ENCODE data around the gene YPEL3.

The YPEL3 gene

GRCh38 chr16:30068750-30069610 lies 27.0 kb downstream of the YPEL3 start:
- DNase-seq (ENCODE audit: low spot score) = peak; percentile 52

GRCh38 chr16:30068333-30068732 lies 27.7 kb downstream of the YPEL3 start:
- no peak for DNase-seq (ENCODE audit: low spot score)

GRCh38 chr16:30067584-30067916 lies 28.5 kb downstream of the YPEL3 start:
- no peak for DNase-seq (ENCODE audit: low spot score)

GRCh38 chr16:30066761-30067583 lies 29.0 kb downstream of the YPEL3 start:
- DNase-seq (ENCODE audit: low spot score) = no peak

- DNase-seq (ENCODE audit: low spot score) = peak; percentile 78
Measured at GRCh38 chr16:30065943-30066760, 29.9 kb downstream of the YPEL3 start.

GRCh38 chr16:30065102-30065942 lies 30.7 kb downstream of the YPEL3 start, which contains the start of gene ALDOA:
TSS of gene ALDOA (plus strand) at chr16:30065760. CDS start at chr16:30066898, 1,138 bp downstream.
- peak; percentile 98 for DNase-seq (ENCODE audit: low spot score)

- no peak for DNase-seq (ENCODE audit: low spot score)
Measured at GRCh38 chr16:30064729-30065101, 31.3 kb downstream of the YPEL3 start.

- peak; percentile 84 for DNase-seq (ENCODE audit: low spot score)
Measured at GRCh38 chr16:30063893-30064728, 31.9 kb downstream of the YPEL3 start.

GRCh38 chr16:30063278-30063892 lies 32.6 kb downstream of the YPEL3 start:
- no peak for DNase-seq (ENCODE audit: low spot score)

- no peak for DNase-seq (ENCODE audit: low spot score)
Measured at GRCh38 chr16:30060836-30061554, 35.0 kb downstream of the YPEL3 start.

- no peak for DNase-seq (ENCODE audit: low spot score)
Measured at GRCh38 chr16:30060346-30060745, 35.7 kb downstream of the YPEL3 start.

GRCh38 chr16:30054959-30055553 lies 41.0 kb downstream of the YPEL3 start:
- no peak for DNase-seq (ENCODE audit: low spot score)

- DNase-seq (ENCODE audit: low spot score) = no peak
Measured at GRCh38 chr16:30054451-30054850, 41.6 kb downstream of the YPEL3 start.

- peak; percentile 80 for DNase-seq (ENCODE audit: low spot score)
Measured at GRCh38 chr16:30053376-30054015, 42.5 kb downstream of the YPEL3 start.

GRCh38 chr16:30052671-30053372 lies 43.2 kb downstream of the YPEL3 start:
- peak; percentile 93 for DNase-seq (ENCODE audit: low spot score)

GRCh38 chr16:30051518-30051917 lies 44.5 kb downstream of the YPEL3 start:
- peak; percentile 70 for DNase-seq (ENCODE audit: low spot score)

GRCh38 chr16:30049871-30050270 lies 46.1 kb downstream of the YPEL3 start:
- DNase-seq (ENCODE audit: low spot score) = no peak

- DNase-seq (ENCODE audit: low spot score) = no peak
Measured at GRCh38 chr16:30046588-30046987, 49.4 kb downstream of the YPEL3 start.

Measured in RKO (cell line).